IMR-90 (cell line): ENCODE results near the gene HSD11B1L. TPM values are rescaled to one million over a fixed set of nuclear protein-coding genes. Genes with fewer than 3 reads are reported as not detected.
A peak's percentile ranks its signal among the peaks of the same experiment; 100 is the strongest.

Source experiments
- ATAC-seq: fragments of 200-7000 bp; cut with Tn5 transposase; 2 replicates; pipeline ENCODE4 v1.9.1; 2020; ENCODE audit warnings: low read depth, mild to moderate bottlenecking, moderate library complexity
- BruUV-seq: library from RNA; stranded (reverse); fragments of 400-500 nt; replicated peaks from 2 replicates; lab custom pipeline; 2021; lab: Mats Ljungman, UMichigan
- CTCF ChIA-PET: fragments of 300-600 bp; formaldehyde crosslinking; extraction: SDS; loops from one replicate; lab custom pipeline; 2021; ENCODE audit warnings: antibody characterized with exemption; lab: Yijun Ruan, JAX
- POLR2A ChIA-PET: fragments of 300-600 bp; sonication (Branson Sonifier 250); formaldehyde crosslinking; loops from one replicate; lab custom pipeline; 2022; ENCODE audit warnings: antibody characterized with exemption; ENCODE audit not compliant: unreplicated experiment; lab: Charles Lee
- DNase-seq: peaks from one replicate; pipeline ENCODE4 v3.0.0; 2013
- H2AFZ ChIP-seq: replicated peaks from 2 replicates; pipeline ENCODE3; 2013; ENCODE audit warnings: low read length, mild to moderate bottlenecking; ENCODE audit not compliant: poor library complexity
- H2AK5ac ChIP-seq: 2 replicates; pipeline ENCODE4 v1.6.1; 2013; ENCODE audit warnings: low read depth, low read length, inconsistent platforms
- H2AK9ac ChIP-seq: replicated peaks from 2 replicates; pipeline ENCODE3; 2013; ENCODE audit warnings: mild to moderate bottlenecking, low read depth, low read length, moderate library complexity; ENCODE audit not compliant: poor library complexity
- H2BK120ac ChIP-seq: 2 replicates; pipeline ENCODE4 v1.6.1; 2013; ENCODE audit warnings: low read depth, low read length, inconsistent platforms
- H2BK15ac ChIP-seq: 3 replicates; pipeline ENCODE4 v1.6.1; 2013; ENCODE audit warnings: low read depth, low read length, inconsistent platforms
- H2BK20ac ChIP-seq: 2 replicates; pipeline ENCODE4 v1.6.1; 2013; ENCODE audit warnings: low read depth, mild to moderate bottlenecking, inconsistent platforms, low read length, moderate library complexity
- H2BK5ac ChIP-seq: 2 replicates; pipeline ENCODE4 v1.6.1; 2013; ENCODE audit warnings: mild to moderate bottlenecking, low read depth, low read length, inconsistent platforms; ENCODE audit not compliant: poor library complexity, severe bottlenecking
- H3K14ac ChIP-seq: replicated peaks from 2 replicates; pipeline ENCODE4 v1.6.1; 2013; ENCODE audit warnings: low read depth, low read length, inconsistent platforms
- H3K18ac ChIP-seq: 2 replicates; pipeline ENCODE4 v1.6.1; 2013; ENCODE audit warnings: low read depth, low read length, control low read depth
- H3K23ac ChIP-seq: 2 replicates; pipeline ENCODE4 v1.6.1; 2013; ENCODE audit warnings: low read depth, low read length, inconsistent platforms
- H3K27ac ChIP-seq: 2 replicates; pipeline ENCODE4 v1.5.1; 2013; ENCODE audit warnings: mild to moderate bottlenecking, control low read depth, low read length; ENCODE audit not compliant: insufficient read depth
- H3K27me3 ChIP-seq: 2 replicates; pipeline ENCODE4 v1.6.1; 2013; ENCODE audit warnings: low read length; ENCODE audit not compliant: control insufficient read depth, insufficient read depth
- H3K36me3 ChIP-seq: 2 replicates; pipeline ENCODE4 v1.6.1; 2013; ENCODE audit warnings: low read length, mixed read lengths; ENCODE audit not compliant: control insufficient read depth, insufficient read depth
- H3K4ac ChIP-seq: 2 replicates; pipeline ENCODE4 v1.6.1; 2013; ENCODE audit warnings: low read depth, low read length, inconsistent platforms
- H3K4me1 ChIP-seq: 2 replicates; pipeline ENCODE4 v1.6.1; 2013; ENCODE audit warnings: low read length, mixed read lengths; ENCODE audit not compliant: control insufficient read depth, insufficient read depth
- H3K4me2 ChIP-seq: 2 replicates; pipeline ENCODE4 v1.6.1; 2013; ENCODE audit warnings: low read depth, mild to moderate bottlenecking, control low read depth, low read length, moderate library complexity
- H3K4me3 ChIP-seq: 2 replicates; pipeline ENCODE4 v1.5.1; 2013; ENCODE audit warnings: low read depth, mild to moderate bottlenecking, control low read depth, low read length, moderate library complexity; ENCODE audit not compliant: insufficient read depth
- H3K56ac ChIP-seq: 2 replicates; pipeline ENCODE4 v1.6.1; 2013; ENCODE audit warnings: low read length, inconsistent platforms; ENCODE audit not compliant: insufficient read depth; ENCODE audit errors: extremely low read depth
- H3K79me1 ChIP-seq, 2 experiments: 2 replicates each; pipeline ENCODE4 v1.6.1; 2013; ENCODE audit warnings: low read length in 2 of 2, inconsistent platforms in 1 of 2, low read depth in 1 of 2
- H3K9ac ChIP-seq: 2 replicates; pipeline ENCODE4 v1.6.1; 2013; ENCODE audit warnings: low read depth, low read length, control low read depth
- H3K9me1 ChIP-seq: 2 replicates; pipeline ENCODE4 v1.6.1; 2013; ENCODE audit warnings: low read length, inconsistent platforms; ENCODE audit not compliant: insufficient read depth
- H3K9me3 ChIP-seq: 2 replicates; pipeline ENCODE4 v1.6.1; 2013; ENCODE audit warnings: low read length; ENCODE audit not compliant: control insufficient read depth, insufficient read depth
- H4K20me1 ChIP-seq: 2 replicates; pipeline ENCODE4 v1.6.1; 2013; ENCODE audit warnings: low read length, inconsistent platforms; ENCODE audit not compliant: insufficient read depth
- H4K5ac ChIP-seq: 2 replicates; pipeline ENCODE4 v1.6.1; 2013; ENCODE audit warnings: mild to moderate bottlenecking, low read depth, low read length, control low read depth
- H4K8ac ChIP-seq, 2 experiments: 2 replicates each; pipeline ENCODE4 v1.6.1; 2013; ENCODE audit warnings: low read depth in 2 of 2, low read length in 2 of 2, control low read depth in 1 of 2, inconsistent platforms in 1 of 2
- H4K91ac ChIP-seq: 2 replicates; pipeline ENCODE4 v1.6.1; 2013; ENCODE audit warnings: low read depth, low read length, inconsistent platforms; ENCODE audit not compliant: insufficient read depth
- BHLHE40 ChIP-seq: fragments of 150-350 bp; IDR thresholded peaks from 2 replicates; pipeline ENCODE4 v1.6.1; 2016; ENCODE audit warnings: mild to moderate bottlenecking, low read depth, low read length
- CEBPB ChIP-seq: IDR thresholded peaks from 2 replicates; pipeline ENCODE4 v1.6.1; 2012; ENCODE audit warnings: low read depth, low read length, improper control_type of control experiment
- CHD1 ChIP-seq: IDR thresholded peaks from 2 replicates; pipeline ENCODE4 v1.6.1; 2012; ENCODE audit warnings: low read depth, low read length, improper control_type of control experiment
- CTCF ChIP-seq: conservative IDR thresholded peaks from 2 replicates; pipeline ENCODE4 v1.5.1; 2012; ENCODE audit warnings: mild to moderate bottlenecking, low read depth, low read length, improper control_type of control experiment
- ELK1 ChIP-seq: fragments of 150-350 bp; IDR thresholded peaks from 2 replicates; pipeline ENCODE4 v1.6.1; 2016; ENCODE audit warnings: low read depth, mild to moderate bottlenecking, low read length, moderate library complexity, borderline replicate concordance
- FOS ChIP-seq: fragments of 150-350 bp; IDR thresholded peaks from 2 replicates; pipeline ENCODE4 v1.6.1; 2016; ENCODE audit warnings: low read depth, low read length
- MAFK ChIP-seq: IDR thresholded peaks from 2 replicates; pipeline ENCODE4 v1.6.1; 2012; ENCODE audit warnings: low read depth, low read length, improper control_type of control experiment
- MAZ ChIP-seq: IDR thresholded peaks from 2 replicates; pipeline ENCODE4 v1.6.1; 2012; ENCODE audit warnings: low read depth, mild to moderate bottlenecking, low read length, improper control_type of control experiment, moderate library complexity, borderline replicate concordance
- MXI1 ChIP-seq: IDR thresholded peaks from 2 replicates; pipeline ENCODE4 v1.6.1; 2012; ENCODE audit warnings: low read depth, mild to moderate bottlenecking, low read length, moderate library complexity, borderline replicate concordance
- NFE2L2 ChIP-seq: fragments of 150-350 bp; IDR thresholded peaks from 2 replicates; pipeline ENCODE4 v1.6.1; 2016; ENCODE audit warnings: low read depth, mild to moderate bottlenecking, low read length
- POLR2A ChIP-seq: IDR thresholded peaks from 2 replicates; pipeline ENCODE4 v1.6.1; 2012; ENCODE audit warnings: mild to moderate bottlenecking, low read depth, low read length
- RAD21 ChIP-seq: IDR thresholded peaks from 2 replicates; pipeline ENCODE4 v1.6.1; 2012; ENCODE audit warnings: low read length, improper control_type of control experiment
- RCOR1 ChIP-seq: IDR thresholded peaks from 2 replicates; pipeline ENCODE4 v1.6.1; 2012; ENCODE audit warnings: mild to moderate bottlenecking, low read length, improper control_type of control experiment; ENCODE audit not compliant: insufficient replicate concordance
- RFX5 ChIP-seq: IDR thresholded peaks from 2 replicates; pipeline ENCODE4 v1.8.0; 2012; ENCODE audit warnings: low read depth, mild to moderate bottlenecking, low read length, moderate library complexity
- SMC3 ChIP-seq: fragments of 150-350 bp; IDR thresholded peaks from 2 replicates; pipeline ENCODE4 v1.6.1; 2016; ENCODE audit warnings: low read depth, mild to moderate bottlenecking, antibody characterized with exemption, low read length, moderate library complexity
- USF2 ChIP-seq: fragments of 150-350 bp; IDR thresholded peaks from 2 replicates; pipeline ENCODE4 v1.6.1; 2017; ENCODE audit warnings: mild to moderate bottlenecking, antibody characterized with exemption, low read length, low read depth
- WGBS, 2 experiments: methylation state at CpG; one replicate each; pipeline versions ENCODE4 v1.1.5 to v1.1.7; 2013; ENCODE audit warnings: missing lambda C conversion rate in 2 of 2; ENCODE audit not compliant: insufficient read length in 1 of 2; ENCODE audit errors: extremely low coverage in 2 of 2; 5-methylcytosine and 5-hydroxymethylcytosine counted together
- dilution Hi-C: fragments of 300-500 bp; cut with HindIII; formaldehyde crosslinking; loops from one replicate; pipeline ENCODE4 v1.14.3; 2018; ENCODE audit warnings: low sequenced_read_pairs; ENCODE audit not compliant: unreplicated experiment
- in situ Hi-C: fragments of 300-500 bp; cut with MboI; formaldehyde crosslinking; loops from 3 replicates; pipeline ENCODE4 v1.14.3; 2019; ENCODE audit warnings: low sequenced_read_pairs, inconsistent platforms, mixed read lengths
- intact Hi-C: fragments of 100-400 bp; cut with micrococcal nuclease; formaldehyde crosslinking; loops from 2 replicates; pipeline ENCODE4 v1.10.0; 2022
- polyA plus RNA-seq, 3 experiments: library from polyadenylated mRNA; depleted of rRNA; stranded (reverse); fragments of >200 nt; gene quantifications; 2 replicates each; pipeline ENCODE4 v1.2.3, GENCODE V29; 2012; ENCODE audit warnings: low replicate concordance in 1 of 3
- total RNA-seq: library from RNA; depleted of rRNA; stranded (reverse); fragments of >200 nt; gene quantifications from 2 replicates; pipeline ENCODE4 v1.2.3, GENCODE V29; 2012

The HSD11B1L gene
- total and polyA plus RNA-seq, 2 of the 4 experiments (the other 2 are of a cell fraction) = 2.2 to 7.2 TPM

GRCh38 chr19:5680084-5680436, 767 bp upstream of the HSD11B1L start:
- H3K79me1 ChIP-seq = peaks cover 15 to 19% of the 10 kb centered on the region in 2 experiments; a peak in 3 of 4 replicates
- in situ Hi-C loops = no loop called here
- peak overlapping the region; percentile 87 for H2AK5ac ChIP-seq
- ChIA-PET CTCF (no interaction called here), POLR2A (no interaction called here)
- peak overlapping the region; percentile 85 for H3K4ac ChIP-seq
- peak overlapping the region; percentile 97 for H2AK9ac ChIP-seq
- H3K27ac ChIP-seq = peak overlapping the region; percentile 69
- DNase-seq (peak; percentile 21), ATAC-seq (peak; percentile 25)
- WGBS, 2 experiments = 0% methylated on average over 2 of the region's 23 CpGs; no CpG with 5 or more reads in 1 of the 2 experiments
- H2BK20ac ChIP-seq = no peak overlapping the region
- H2BK5ac ChIP-seq = peak overlapping the region; percentile 58
- peaks cover 7% of the 10 kb centered on the region for H3K4me1 ChIP-seq
- H2AFZ ChIP-seq = peak overlapping the region; percentile 97
- H3K36me3 ChIP-seq = no peaks in the 10 kb centered on the region
- H4K5ac ChIP-seq = peak overlapping the region; percentile 85
- H3K9me3 ChIP-seq = no peaks in the 10 kb centered on the region
- no peak for TF ChIP-seq CHD1
- no peak for TF ChIP-seq POLR2A
- TF ChIP-seq MAFK = no peak
- no peak for TF ChIP-seq MAZ
- TF ChIP-seq ELK1 = no peak
- TF ChIP-seq BHLHE40 = no peak
- no peak for TF ChIP-seq CTCF
- TF ChIP-seq SMC3 = no peak
- no peak; the same call in 1 of the 2 replicates for TF ChIP-seq MXI1
- no peak for TF ChIP-seq CEBPB
- TF ChIP-seq NFE2L2 = no peak
- TF ChIP-seq USF2 = no peak
- TF ChIP-seq FOS = no peak
- TF ChIP-seq RFX5 = no peak
- no peak for TF ChIP-seq RCOR1
- no peak for TF ChIP-seq RAD21
- H2BK15ac ChIP-seq = 0 out of 3 replicates have a peak overlapping the region, but pooled peaks have one; percentile 9
- peaks cover 3% of the 10 kb centered on the region; the same call in 1 of the 2 replicates for H3K9me1 ChIP-seq
- no peaks in the 10 kb centered on the region; the same call in 1 of the 2 replicates for H4K20me1 ChIP-seq
- peak overlapping the region; percentile 88 to 95 for H4K8ac ChIP-seq
- dilution Hi-C loops = no loop called here
- H3K4me2 ChIP-seq = peak overlapping the region; percentile 99
- no peaks in the 10 kb centered on the region for H3K27me3 ChIP-seq
- H3K4me3 ChIP-seq = peak overlapping the region; percentile 75
- no TSS peak for BruUV-seq
- peak overlapping the region; percentile 69 for H3K23ac ChIP-seq
- H2BK120ac ChIP-seq = peak overlapping the region; percentile 22; the same call in 1 of the 2 replicates
- peak overlapping the region; percentile 53 for H3K18ac ChIP-seq
- H3K9ac ChIP-seq = peak overlapping the region; percentile 79
- peak overlapping the region; percentile 87 for H4K91ac ChIP-seq
- peak overlapping the region; percentile 86 for H3K56ac ChIP-seq
- peak overlapping the region; percentile 68 for H3K14ac ChIP-seq
- intact Hi-C loops = no loop called here
